Stimulated activated CD8-positive, alpha-beta memory T cell treated with anti-CD3 and anti-CD28 coated beads, Interleukin-15, amount 100 ng/mL, for 48 hours (primary cell): ENCODE results near the gene ARFIP1.
"Not testable (repeated sequence)": the region's sequence is repeated elsewhere in the genome, so short reads cannot be mapped to it uniquely, and the experiment has no call there.

Experiments
- DNase-seq, 2 donors: peaks; one replicate each; pipeline ENCODE4 v3.0.0-alpha.2; 2020; ENCODE audit warnings: low read depth in 2 of 2

ARFIP1 gene

DNA sequence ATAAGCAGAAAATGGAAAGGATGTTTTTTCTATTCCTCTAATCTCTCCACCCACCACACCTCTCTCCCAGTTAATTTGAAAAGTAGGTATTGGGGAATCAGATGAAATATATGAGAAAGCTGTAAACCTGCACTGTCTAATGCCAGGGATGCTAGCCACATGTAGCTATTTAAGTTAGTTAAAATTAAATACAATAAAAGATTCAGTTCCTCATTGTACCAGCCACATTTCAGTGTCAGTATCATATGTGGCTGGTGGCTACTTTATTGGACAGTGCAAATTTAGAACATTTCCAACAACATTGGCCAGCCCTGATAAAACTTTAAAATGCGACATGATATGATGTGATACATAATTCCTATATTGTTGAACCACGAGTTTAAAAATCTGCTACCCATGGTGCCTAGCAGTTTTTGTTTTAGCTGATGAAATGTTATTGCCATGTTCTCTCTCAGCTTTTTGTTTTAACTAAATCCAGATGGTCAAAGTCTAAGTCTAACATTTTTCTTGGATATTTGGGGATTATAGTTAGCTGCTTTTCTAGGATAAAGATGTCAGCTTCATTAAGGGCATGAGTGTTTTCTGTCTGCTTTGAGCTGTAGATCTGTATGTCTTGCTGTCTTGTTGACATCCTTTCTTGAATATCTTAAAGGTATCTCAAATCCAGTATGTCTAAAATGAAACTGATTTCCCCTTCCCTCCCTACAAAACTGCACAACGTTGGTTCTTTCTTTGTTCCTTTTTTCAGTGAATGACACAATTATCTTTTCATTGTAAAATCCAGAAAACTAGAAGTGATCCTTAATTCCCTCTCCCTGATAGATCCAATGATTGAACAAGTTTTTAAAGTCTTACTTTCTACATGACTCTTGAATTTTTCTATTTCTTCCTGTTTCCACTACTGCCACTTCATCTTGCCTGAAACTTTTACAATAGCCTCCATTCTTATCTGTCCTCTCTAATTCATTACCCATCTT is 6.2 kb downstream of the ARFIP1 start:
- no peak for DNase-seq

- DNase-seq = no peak
Measured at GRCh38 chr4:152786627-152787026, 6.9 kb downstream of the ARFIP1 start.

GRCh38 chr4:152795891-152796290 is 16.1 kb downstream of the ARFIP1 start:
- no peak for DNase-seq

DNA sequence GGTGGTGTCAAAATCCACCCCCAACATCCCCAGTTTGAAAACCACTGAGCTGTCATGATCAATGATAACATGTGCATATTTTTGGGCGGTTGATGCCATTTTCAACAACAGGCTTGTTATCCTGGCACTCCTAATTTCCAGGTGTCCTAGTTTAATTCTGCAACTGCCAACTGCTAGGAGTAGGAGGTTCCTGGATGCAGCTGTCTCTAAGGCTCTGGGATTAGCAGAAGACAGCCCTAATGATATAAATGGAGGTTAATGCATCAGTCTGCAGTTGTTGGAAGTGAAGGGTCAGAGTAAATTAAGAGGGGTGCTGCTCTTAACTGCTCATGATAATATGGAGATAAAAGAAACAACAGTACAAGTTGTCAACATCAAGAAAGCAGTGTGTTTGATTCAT is 23.8 kb downstream of the ARFIP1 start:
- no peak for DNase-seq

DNA sequence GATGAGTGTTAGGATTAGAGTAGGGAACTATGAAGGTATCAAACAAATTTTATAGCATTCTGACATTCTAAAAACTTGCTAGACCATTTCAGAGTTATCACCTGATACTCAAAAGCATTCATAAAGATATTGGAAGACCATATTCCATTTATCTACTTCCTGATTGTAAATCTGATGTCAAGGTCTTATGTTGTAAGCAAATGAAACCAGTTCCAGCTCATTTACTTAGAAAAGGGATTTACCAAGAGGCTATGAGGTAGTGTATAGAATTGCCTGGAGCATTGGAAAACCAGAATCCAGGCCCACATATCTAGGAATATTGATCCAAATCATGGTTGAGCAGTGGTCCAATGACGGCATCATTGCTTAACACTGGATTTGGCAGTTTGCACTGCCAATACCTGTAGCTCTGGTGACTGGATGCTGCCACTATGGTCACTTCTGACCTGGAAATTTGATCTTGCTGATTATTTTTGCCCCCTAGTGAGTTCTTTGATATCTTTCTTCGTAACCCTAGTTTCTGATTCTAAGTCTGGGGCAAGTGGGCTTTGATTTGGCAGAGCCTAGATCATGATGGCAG is 25.4 kb downstream of the ARFIP1 start:
- no peak for DNase-seq

GRCh38 chr4:152805818-152806217 is 26.1 kb downstream of the ARFIP1 start:
- DNase-seq = no peak

DNA sequence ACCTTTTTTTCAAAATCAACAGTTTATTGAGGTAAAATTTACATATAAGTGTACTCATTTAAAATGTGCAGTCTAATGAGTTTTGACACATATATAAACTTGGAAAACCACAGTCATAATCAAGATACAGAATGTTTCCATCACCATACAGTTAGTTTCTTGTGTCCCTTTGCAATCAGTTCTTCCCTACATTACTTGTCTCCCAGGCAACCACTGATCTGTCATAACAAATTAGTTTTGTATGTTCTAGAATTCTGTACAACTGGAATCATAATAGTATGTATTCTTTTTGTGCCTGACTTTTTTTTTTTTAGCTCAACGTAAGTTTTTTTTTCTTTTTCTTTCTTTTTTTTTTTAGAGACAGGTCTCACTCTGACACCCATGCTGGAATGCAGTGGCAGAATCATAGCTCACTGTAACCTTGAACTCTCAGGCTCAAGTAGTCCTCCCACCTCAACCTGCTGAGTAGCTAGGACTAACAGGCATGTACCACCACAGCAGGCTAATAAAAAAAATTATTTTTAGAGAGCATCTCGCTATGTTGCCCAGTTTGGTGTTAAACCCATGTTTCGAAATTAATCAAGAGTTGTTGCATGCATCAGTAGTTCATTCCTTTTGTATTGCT is 26.9 kb downstream of the ARFIP1 start:
- DNase-seq = no peak

DNA sequence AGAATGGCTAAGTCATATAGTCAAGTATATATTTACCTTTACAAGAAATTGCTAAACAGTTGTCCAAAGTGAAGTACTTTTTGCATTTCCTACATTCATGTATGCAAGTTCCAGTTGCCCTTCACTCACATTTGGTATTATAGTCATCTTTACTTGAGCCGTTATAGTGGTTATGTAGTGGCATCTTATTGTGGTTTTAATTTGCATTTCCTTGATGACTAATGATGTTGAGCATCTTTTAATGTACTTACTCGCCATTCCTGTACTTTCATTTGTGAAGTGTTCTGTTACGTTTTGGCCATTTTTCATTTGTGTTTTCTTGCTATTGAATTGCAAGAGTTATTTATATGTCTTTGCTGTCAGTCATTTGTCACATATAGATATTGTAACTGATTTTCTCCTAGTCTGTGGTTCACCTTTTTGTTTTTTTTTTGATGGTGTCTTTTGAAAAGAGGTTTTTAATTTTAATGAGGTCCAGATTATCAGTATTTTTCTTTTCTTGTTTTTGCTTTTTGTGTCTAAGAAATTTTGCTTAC is 27.6 kb downstream of the ARFIP1 start:
- no peak for DNase-seq

DNA sequence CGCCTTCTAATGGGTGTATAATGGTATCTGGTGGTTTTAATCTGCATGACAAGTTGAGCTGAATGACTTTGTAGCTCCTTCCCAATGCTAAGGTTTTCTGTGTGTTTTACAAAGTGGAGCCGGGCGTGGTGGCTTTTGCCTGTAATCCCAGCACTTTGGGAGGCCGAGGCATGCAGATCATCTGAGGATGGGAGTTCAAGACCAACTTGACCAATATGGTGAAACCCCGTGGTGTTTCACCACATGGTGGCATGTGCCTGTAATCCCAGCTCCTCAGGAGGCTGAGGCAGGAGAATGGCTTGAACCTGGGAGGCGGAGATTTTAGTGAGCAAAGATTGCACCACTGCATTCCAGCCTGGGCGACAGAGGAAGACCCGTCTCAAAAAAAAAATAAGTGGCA is 28.9 kb downstream of the ARFIP1 start:
- DNase-seq = no peak

GRCh38 chr4:152810715-152811287 is 31.0 kb downstream of the ARFIP1 start:
- no peak for DNase-seq

DNA sequence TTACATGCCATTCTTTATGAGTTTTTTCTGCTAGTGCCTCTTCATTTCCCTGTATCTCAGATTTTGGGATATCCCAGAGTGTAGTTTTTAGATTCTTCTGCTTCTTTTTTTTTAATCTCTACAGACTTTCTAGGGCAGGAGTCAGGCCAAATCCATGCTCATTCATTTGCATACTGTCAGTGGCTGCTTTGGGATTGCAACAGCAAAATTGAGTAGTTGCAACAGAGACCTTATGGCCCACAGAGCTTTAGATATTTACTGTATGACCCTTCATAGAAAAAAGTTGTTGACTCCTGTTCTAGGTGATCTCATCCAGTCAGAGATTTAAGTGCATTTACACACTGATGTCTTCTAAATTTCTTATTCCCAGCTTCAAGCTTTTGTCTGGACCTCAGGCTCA is 35.3 kb downstream of the ARFIP1 start:
- DNase-seq = no peak

GRCh38 chr4:152817331-152817730 is 37.6 kb downstream of the ARFIP1 start:
- DNase-seq = no peak

DNA sequence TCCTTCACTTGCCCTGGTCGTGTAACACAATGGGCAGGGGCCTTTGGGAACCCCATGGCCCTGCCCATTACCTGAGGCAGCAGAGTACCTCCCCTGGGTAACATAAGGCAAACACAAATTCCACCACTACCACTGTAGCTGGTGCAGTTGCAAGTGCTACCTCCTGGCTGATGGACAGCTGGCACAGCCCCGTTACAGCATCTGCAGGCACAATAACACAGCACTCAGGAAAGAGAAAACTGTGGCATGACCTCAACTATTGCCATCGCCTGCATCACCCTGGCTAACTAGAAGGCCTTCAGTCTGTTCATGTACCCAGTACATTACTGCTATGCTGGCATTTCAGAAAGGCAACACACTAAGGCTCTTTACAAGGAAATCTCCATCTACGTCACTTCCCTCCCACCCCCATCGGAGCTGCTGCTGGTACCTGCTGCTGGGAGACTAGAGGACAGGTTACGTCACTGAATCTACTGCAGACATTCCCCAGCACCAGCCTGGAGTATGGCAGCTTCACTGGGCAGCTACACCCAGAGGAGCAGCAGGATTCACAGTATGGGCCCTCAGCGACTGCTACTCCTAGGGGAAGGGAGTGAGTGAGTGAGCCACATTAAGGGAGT is 39.4 kb downstream of the ARFIP1 start:
- DNase-seq = no peak

- no peak for DNase-seq
Measured at GRCh38 chr4:152820073-152820472, 40.3 kb downstream of the ARFIP1 start.

DNA sequence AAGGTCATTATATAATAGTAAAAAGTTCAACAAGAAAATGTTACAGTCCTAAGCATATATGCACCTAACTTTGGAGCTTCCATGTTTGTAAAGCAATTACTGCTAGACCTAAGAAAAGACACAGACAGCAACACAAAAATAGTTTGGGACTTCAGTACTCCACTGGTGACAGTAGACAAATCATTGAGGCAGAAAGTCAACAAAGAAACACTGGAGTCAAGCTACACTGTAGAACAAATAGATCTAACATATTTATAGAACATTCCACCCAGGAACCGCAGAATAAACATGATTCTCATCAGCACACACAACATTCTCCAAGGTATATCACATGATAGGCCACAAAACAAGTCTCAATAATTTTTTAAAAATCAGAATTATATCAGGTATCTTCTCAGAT is 42.6 kb downstream of the ARFIP1 start:
- DNase-seq = no peak

DNA sequence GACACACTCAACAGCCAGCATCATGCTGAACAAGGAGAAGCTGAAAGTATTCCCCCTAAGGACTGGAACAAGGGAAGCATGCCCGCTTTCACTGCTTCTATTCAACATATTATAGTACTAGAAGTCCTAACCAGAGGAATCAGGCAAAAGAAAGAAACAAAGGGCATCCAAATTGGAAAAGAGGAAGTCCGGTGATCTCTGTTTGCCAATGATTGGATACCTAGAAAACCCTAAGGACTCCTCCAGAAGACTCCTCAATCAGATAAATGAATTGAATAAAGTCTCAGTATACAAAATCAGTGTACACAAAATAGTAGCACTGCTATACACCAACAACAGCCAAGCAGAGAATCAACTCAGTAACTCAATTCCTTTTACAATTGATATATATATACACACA is 44.8 kb downstream of the ARFIP1 start:
- no peak for DNase-seq

DNA sequence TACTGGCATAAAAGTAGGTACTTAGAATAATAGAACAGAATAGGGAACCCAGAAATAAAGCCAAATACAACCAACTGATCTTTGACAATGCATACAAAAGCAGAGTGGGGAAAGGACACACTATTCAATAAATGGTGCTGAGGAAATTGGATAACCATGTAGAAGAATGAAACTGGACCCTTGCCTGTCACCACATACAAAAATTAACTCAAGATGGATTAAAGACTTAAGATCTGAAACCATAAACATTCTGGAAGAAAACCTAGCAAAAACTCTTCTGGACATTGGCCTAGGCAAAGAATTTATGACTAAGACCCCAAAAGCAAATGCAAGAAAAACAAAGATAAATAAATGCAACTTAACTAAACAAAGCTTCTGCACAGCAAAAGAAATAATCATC is 45.6 kb downstream of the ARFIP1 start:
- DNase-seq = no peak

- DNase-seq = no peak
Measured at GRCh38 chr4:152828122-152828521, 48.4 kb downstream of the ARFIP1 start.

DNA sequence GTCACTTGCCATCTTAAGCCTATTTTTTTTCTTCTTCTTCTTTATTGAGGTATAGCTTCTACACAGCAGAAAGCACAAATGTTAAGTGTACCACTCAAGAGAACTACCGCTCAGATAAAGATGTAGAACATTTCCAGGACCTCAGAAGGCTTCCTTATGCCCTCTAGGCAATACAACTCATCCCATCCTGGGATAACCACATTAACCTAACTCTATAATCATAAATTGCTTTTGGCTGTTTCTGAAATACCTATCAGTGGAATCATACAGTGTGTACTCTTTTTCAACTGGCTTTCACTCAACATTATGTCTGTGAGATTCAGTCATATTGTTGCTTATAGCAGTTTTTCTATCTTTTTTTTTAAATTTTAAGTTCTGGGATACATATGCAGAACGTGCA is 51.7 kb downstream of the ARFIP1 start:
- no peak for DNase-seq

- no peak for DNase-seq
Measured at GRCh38 chr4:152836936-152837335, 57.2 kb downstream of the ARFIP1 start.

DNA sequence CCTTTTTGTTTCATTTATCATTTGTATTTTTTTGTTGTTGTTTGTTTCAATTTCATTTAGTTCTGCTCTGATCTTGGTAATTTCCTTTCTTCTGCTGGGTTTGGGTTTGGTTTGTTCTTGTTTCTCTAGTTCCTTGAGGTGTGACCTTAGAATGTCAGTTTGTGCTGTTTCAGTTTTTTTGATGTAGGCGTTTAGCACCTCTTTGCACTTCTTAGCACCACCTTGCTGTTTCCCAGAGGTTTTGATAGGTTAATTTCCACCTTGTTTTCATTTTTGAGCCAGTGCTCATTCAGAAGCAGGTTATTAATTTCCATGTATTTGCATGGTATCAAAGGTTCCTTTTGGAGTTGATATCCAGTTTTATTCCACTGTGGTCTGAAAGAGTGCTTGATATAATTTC is 60.0 kb downstream of the ARFIP1 start:
- not testable (repeated sequence) for DNase-seq
